ENCODE data around the gene BCL2L15.

BCL2L15 gene

GRCh38 chr1:113904674-113905434 lies 17.5 kb upstream of the BCL2L15 start, which contains the start of the genes AP4B1 and DCLRE1B:
TSS of gene AP4B1 (minus strand) at chr1:113904799. CDS start at chr1:113904717, 82 bp downstream.
TSS of gene DCLRE1B (plus strand) at chr1:113905326. CDS start at chr1:113905587, 261 bp downstream.
- peak; percentile 97 for DNase-seq

- DNase-seq, result no peak
Observed at GRCh38 chr1:113904293-113904673, 16.9 kb upstream of the BCL2L15 start.

- DNase-seq, result no peak
Observed at GRCh38 chr1:113903501-113904292, 16.3 kb upstream of the BCL2L15 start.

GRCh38 chr1:113901191-113901590 lies 13.8 kb upstream of the BCL2L15 start:
- DNase-seq, result no peak

- no peak for DNase-seq
Observed at GRCh38 chr1:113899111-113899510, 11.7 kb upstream of the BCL2L15 start.

GRCh38 chr1:113898241-113898814 lies 10.9 kb upstream of the BCL2L15 start:
- DNase-seq, result no peak

- DNase-seq, result no peak
Observed at GRCh38 chr1:113895961-113896360, 8.6 kb upstream of the BCL2L15 start.

GRCh38 chr1:113895098-113895497 lies 7.7 kb upstream of the BCL2L15 start:
- DNase-seq, result no peak

- no peak for DNase-seq
Observed at GRCh38 chr1:113893267-113893666, 5.9 kb upstream of the BCL2L15 start.

- no peak for DNase-seq
Observed at GRCh38 chr1:113891631-113892220, 4.3 kb upstream of the BCL2L15 start.

GRCh38 chr1:113890816-113891215 lies 3.4 kb upstream of the BCL2L15 start:
- no peak for DNase-seq

GRCh38 chr1:113886417-113887401 lies 672 bp downstream of the BCL2L15 start:
- DNase-seq, result no peak

GRCh38 chr1:113881661-113882060 lies 5.7 kb downstream of the BCL2L15 start:
- no peak for DNase-seq

GRCh38 chr1:113879739-113880038 lies 7.7 kb downstream of the BCL2L15 start:
- no peak for DNase-seq

- no peak for DNase-seq
Observed at GRCh38 chr1:113876176-113876575, 11.2 kb downstream of the BCL2L15 start.

GRCh38 chr1:113875714-113876113 lies 11.7 kb downstream of the BCL2L15 start:
- no peak for DNase-seq

- DNase-seq, result peak; percentile 63
Observed at GRCh38 chr1:113874012-113874879, 13.1 kb downstream of the BCL2L15 start.

GRCh38 chr1:113872219-113872935 lies 15.0 kb downstream of the BCL2L15 start:
- no peak for DNase-seq

- DNase-seq, result peak; percentile 82
Observed at GRCh38 chr1:113871597-113872113, 15.7 kb downstream of the BCL2L15 start, which contains the start of gene PTPN22. TSS of gene PTPN22 (minus strand) at chr1:113871712.

GRCh38 chr1:113870778-113871177 lies 16.6 kb downstream of the BCL2L15 start:
- DNase-seq, result no peak

Measured in activated CD8-positive, alpha-beta memory T cell treated with anti-CD3 and anti-CD28 coated beads for 24 hours (primary cell).